ENCODE measurements around the gene METTL2B. TPM values are rescaled to one million over a fixed set of nuclear protein-coding genes. Genes with fewer than 3 reads are reported as not detected.

METTL2B gene
- total RNA-seq, 1 donor from 2014 or later, result 50.1 TPM

GRCh38 chr7:128453836-128454804 is 22.4 kb upstream of the METTL2B start:
- Mint-ChIP-seq H3K36me3 (peaks cover 15% of the 10 kb centered on the region), H3K4me3 (peak overlapping the region; percentile 76)
- peak overlapping the region; percentile 2 for H3K4me3 ChIP-seq

GRCh38 chr7:128454808-128455542 is 21.6 kb upstream of the METTL2B start:
- no peak for TF ChIP-seq EZH2phosphoT487 (IDR thresholded peaks at IDR 0.05)
- TF ChIP-seq CTCF (IDR thresholded peaks at IDR 0.05), result peak; percentile 4
- no peak overlapping the region for H3K27ac ChIP-seq
- H3F3A ChIP-seq (ENCODE audit: low read depth), result peaks cover 38% of the 10 kb centered on the region
- H4K20me1 ChIP-seq (ENCODE audit: low read depth), result peaks cover 32% of the 10 kb centered on the region
- H3K9ac ChIP-seq, result no peak overlapping the region
- no peaks in the 10 kb centered on the region for H3K9me3 ChIP-seq (ENCODE audit: low read depth)
- peaks cover 44% of the 10 kb centered on the region for H3K79me2 ChIP-seq (ENCODE audit: low read depth)
- peaks cover 22% of the 10 kb centered on the region for H3K4me1 ChIP-seq
- H3K4me2 ChIP-seq, result peak overlapping the region; percentile 92
- no peaks in the 10 kb centered on the region for H3K27me3 ChIP-seq
- no peaks in the 10 kb centered on the region for H3K9me3 Mint-ChIP-seq
- H3K4me3 Mint-ChIP-seq, result peak overlapping the region; percentile 95
- peaks cover 10% of the 10 kb centered on the region for H3K27me3 Mint-ChIP-seq (ENCODE audit: insufficient read depth, low read depth)
- peaks cover 15% of the 10 kb centered on the region for H3K36me3 Mint-ChIP-seq
- H3K36me3 ChIP-seq, result peaks cover 3% of the 10 kb centered on the region
- peak; percentile 24 for DNase-seq (ENCODE audit: low spot score)
- H3K4me1 Mint-ChIP-seq, result peaks cover 53% of the 10 kb centered on the region
- peak overlapping the region; percentile 98 for H3K27ac Mint-ChIP-seq
- peak overlapping the region; percentile 80 for H3K4me3 ChIP-seq
- peak overlapping the region; percentile 38 for H2AFZ ChIP-seq (replicated peaks)

More at GRCh38 chr7:128453836-128454804, 22.4 kb upstream of the METTL2B start:
- Histone ChIP-seq H3K27ac (no peak overlapping the region), H3K9ac (no peak overlapping the region), H4K20me1 (ENCODE audit: low read depth) (peaks cover 23% of the 10 kb centered on the region), H3K36me3 (peaks cover 3% of the 10 kb centered on the region), H3K4me2 (peak overlapping the region; percentile 48), H3K9me3 (ENCODE audit: low read depth) (no peaks in the 10 kb centered on the region), H3F3A (ENCODE audit: low read depth) (peaks cover 30% of the 10 kb centered on the region), H3K79me2 (ENCODE audit: low read depth) (peaks cover 36% of the 10 kb centered on the region), H3K27me3 (no peaks in the 10 kb centered on the region), H2AFZ (replicated peaks) (peak overlapping the region; percentile 38), H3K4me1 (peaks cover 20% of the 10 kb centered on the region)
- TF ChIP-seq EZH2phosphoT487 (IDR thresholded peaks at IDR 0.05), result no peak
- TF ChIP-seq CTCF (IDR thresholded peaks at IDR 0.05), result no peak
- no peak for TF ChIP-seq EZH2 (IDR thresholded peaks at IDR 0.05)
- peak; percentile 88 for DNase-seq (ENCODE audit: low spot score)
- Mint-ChIP-seq H3K4me1 (peaks cover 45% of the 10 kb centered on the region), H3K27ac (peak overlapping the region; percentile 54), H3K9me3 (no peaks in the 10 kb centered on the region), H3K27me3 (ENCODE audit: insufficient read depth, low read depth) (peaks cover 10% of the 10 kb centered on the region)

GRCh38 chr7:128455543-128456254 is 20.8 kb upstream of the METTL2B start, which contains the start of gene HILPDA:
TSS of gene HILPDA (plus strand) at chr7:128455878. CDS start at chr7:128457269, 1,391 bp downstream.
- Histone ChIP-seq H3K9me3 (ENCODE audit: low read depth) (no peaks in the 10 kb centered on the region), H3K9ac (peak within 1 kb of the TSS; percentile 79), H3K4me3 (peak within 1 kb of the TSS; percentile 80), H3K27ac (no peak within 1 kb of the TSS), H4K20me1 (ENCODE audit: low read depth) (peaks cover 39% of the 10 kb centered on the region), H3K4me1 (peaks cover 22% of the 10 kb centered on the region), H2AFZ (replicated peaks) (peak within 1 kb of the TSS; percentile 35), H3K36me3 (peaks cover 3% of the 10 kb centered on the region), H3K79me2 (ENCODE audit: low read depth) (peaks cover 51% of the 10 kb centered on the region), H3K27me3 (no peaks in the 10 kb centered on the region), H3F3A (ENCODE audit: low read depth) (peaks cover 46% of the 10 kb centered on the region), H3K4me2 (peak within 1 kb of the TSS; percentile 92)
- peak within 1 kb of the TSS; percentile 95 for H3K4me3 Mint-ChIP-seq
- H3K9me3 Mint-ChIP-seq, result no peaks in the 10 kb centered on the region
- H3K27me3 Mint-ChIP-seq (ENCODE audit: insufficient read depth, low read depth), result peaks cover 8% of the 10 kb centered on the region
- TF ChIP-seq EZH2phosphoT487 (IDR thresholded peaks at IDR 0.05), result no peak
- TF ChIP-seq EZH2 (IDR thresholded peaks at IDR 0.05), result peak; percentile 33
- no peak for TF ChIP-seq CTCF (IDR thresholded peaks at IDR 0.05)
- H3K4me1 Mint-ChIP-seq, result peaks cover 53% of the 10 kb centered on the region
- peaks cover 15% of the 10 kb centered on the region for H3K36me3 Mint-ChIP-seq
- peak within 1 kb of the TSS; percentile 98 for H3K27ac Mint-ChIP-seq
- peak; percentile 93 for DNase-seq (ENCODE audit: low spot score)

All from neural progenitor cell (in vitro differentiated cells).